ENCODE measurements around the gene PFDN2.

Gene PFDN2

DNA sequence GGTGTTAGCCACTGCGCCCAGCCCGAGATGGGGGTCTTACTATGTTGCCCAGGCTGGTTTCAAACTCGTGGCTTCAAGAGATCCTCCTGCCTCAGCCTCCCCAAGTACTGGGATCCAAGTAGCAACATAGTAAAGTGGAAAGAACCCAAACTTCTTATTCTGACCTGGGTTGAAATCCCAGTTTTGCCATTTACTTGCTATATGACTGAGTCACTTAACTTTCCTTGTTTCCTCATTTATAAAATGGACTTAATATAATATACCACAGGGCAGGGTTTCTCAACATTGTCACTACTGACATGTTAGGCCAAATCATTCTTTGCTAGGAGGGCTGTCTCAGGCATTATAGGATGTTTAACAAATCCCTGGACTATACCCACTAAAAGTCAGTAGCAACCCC lies 6.7 kb downstream of the PFDN2 start:
- Histone ChIP-seq H3K27ac (ENCODE audit: low read length) (no peak overlapping the region), H3K36me3 (replicated peaks; ENCODE audit: low read depth, low read length) (peaks cover 21% of the 10 kb centered on the region), H4K20me1 (ENCODE audit: insufficient read depth, low read length) (peaks cover 44% of the 10 kb centered on the region), H3K9ac (ENCODE audit: low read length) (no peak overlapping the region), H3K4me1 (ENCODE audit: low read length) (peaks cover 13% of the 10 kb centered on the region), H3K9me3 (ENCODE audit: insufficient read depth, low read length) (no peaks in the 10 kb centered on the region), H3K79me2 (ENCODE audit: low read length) (peaks cover 98% of the 10 kb centered on the region), H3K27me3 (ENCODE audit: low read depth, low read length) (no peaks in the 10 kb centered on the region), H3K4me2 (ENCODE audit: low read length) (no peak overlapping the region), H2AFZ (ENCODE audit: low read depth, low read length) (no peak overlapping the region), H3K4me3 (ENCODE audit: low read length) (no peak overlapping the region)
- TF ChIP-seq, protein P1, sequence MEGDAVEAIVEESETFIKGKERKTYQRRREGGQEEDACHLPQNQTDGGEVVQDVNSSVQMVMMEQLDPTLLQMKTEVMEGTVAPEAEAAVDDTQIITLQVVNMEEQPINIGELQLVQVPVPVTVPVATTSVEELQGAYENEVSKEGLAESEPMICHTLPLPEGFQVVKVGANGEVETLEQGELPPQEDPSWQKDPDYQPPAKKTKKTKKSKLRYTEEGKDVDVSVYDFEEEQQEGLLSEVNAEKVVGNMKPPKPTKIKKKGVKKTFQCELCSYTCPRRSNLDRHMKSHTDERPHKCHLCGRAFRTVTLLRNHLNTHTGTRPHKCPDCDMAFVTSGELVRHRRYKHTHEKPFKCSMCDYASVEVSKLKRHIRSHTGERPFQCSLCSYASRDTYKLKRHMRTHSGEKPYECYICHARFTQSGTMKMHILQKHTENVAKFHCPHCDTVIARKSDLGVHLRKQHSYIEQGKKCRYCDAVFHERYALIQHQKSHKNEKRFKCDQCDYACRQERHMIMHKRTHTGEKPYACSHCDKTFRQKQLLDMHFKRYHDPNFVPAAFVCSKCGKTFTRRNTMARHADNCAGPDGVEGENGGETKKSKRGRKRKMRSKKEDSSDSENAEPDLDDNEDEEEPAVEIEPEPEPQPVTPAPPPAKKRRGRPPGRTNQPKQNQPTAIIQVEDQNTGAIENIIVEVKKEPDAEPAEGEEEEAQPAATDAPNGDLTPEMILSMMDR (IDR thresholded peaks at IDR 0.05; ENCODE audit: low read depth, low read length) = no peak
- TF ChIP-seq EZH2phosphoT487 (IDR thresholded peaks at IDR 0.05; ENCODE audit: low read depth) = no peak

DNA sequence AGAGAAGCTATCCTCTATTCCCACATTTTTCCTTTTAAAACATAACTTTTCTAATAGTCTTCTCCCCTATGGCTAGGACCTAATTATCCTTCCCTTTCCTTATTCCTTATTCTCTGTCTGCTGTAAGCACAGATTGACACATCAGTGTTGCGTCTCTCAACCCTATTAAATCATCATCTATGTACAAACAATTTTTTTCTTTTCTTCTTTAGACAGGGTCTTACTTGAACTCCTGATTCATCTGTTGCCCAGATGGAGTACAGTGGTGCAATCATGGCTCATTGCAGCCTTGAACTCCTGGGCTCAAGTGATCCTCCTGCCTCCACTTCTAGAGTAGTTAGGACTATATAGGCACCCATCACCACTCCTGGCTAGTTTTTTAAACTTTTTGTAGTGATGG lies 11.4 kb downstream of the PFDN2 start:
- no peak overlapping the region for H2AFZ ChIP-seq (ENCODE audit: low read depth, low read length)
- no peaks in the 10 kb centered on the region for H3K27me3 ChIP-seq (ENCODE audit: low read depth, low read length)
- peaks cover 87% of the 10 kb centered on the region for H3K79me2 ChIP-seq (ENCODE audit: low read length)
- H3K9me3 ChIP-seq (ENCODE audit: insufficient read depth, low read length) = no peaks in the 10 kb centered on the region
- H3K27ac ChIP-seq (ENCODE audit: low read length) = no peak overlapping the region
- no peak overlapping the region for H3K4me2 ChIP-seq (ENCODE audit: low read length)
- H3K4me1 ChIP-seq (ENCODE audit: low read length) = peaks cover 3% of the 10 kb centered on the region; the same call in 1 of the 2 replicates
- TF ChIP-seq EZH2phosphoT487 (IDR thresholded peaks at IDR 0.05; ENCODE audit: low read depth) = no peak
- TF ChIP-seq, protein P1 (IDR thresholded peaks at IDR 0.05; ENCODE audit: low read depth, low read length) = no peak
- no peak overlapping the region for H3K9ac ChIP-seq (ENCODE audit: low read length)
- peaks cover 10% of the 10 kb centered on the region for H4K20me1 ChIP-seq (ENCODE audit: insufficient read depth, low read length)
- H3K4me3 ChIP-seq (ENCODE audit: low read length) = no peak overlapping the region
- H3K36me3 ChIP-seq (replicated peaks; ENCODE audit: low read depth, low read length) = peaks cover 29% of the 10 kb centered on the region

DNA sequence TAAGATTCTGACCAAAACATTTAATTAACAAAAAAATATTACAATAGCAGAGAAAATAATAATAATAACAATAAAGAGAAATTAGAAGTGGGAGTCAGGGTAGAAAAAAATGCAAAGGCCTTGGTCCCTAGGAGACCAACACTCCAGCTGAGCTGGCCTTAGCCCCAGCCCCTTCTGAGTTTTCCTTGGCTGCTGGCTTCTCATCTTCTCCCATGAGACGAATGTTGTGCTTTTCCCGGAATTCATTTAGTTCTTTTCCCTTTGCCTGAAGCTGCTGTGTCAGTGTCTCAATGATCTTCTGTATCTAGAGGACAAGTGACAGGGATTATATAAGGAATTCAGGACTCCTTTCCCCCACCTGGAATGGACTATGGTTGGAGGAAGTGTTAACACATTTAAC lies 17.3 kb downstream of the PFDN2 start:
- H3K9me3 ChIP-seq (ENCODE audit: insufficient read depth, low read length) = no peaks in the 10 kb centered on the region
- H3K79me2 ChIP-seq (ENCODE audit: low read length) = peaks cover 31% of the 10 kb centered on the region
- H3K9ac ChIP-seq (ENCODE audit: low read length) = no peak overlapping the region
- no peaks in the 10 kb centered on the region for H3K27me3 ChIP-seq (ENCODE audit: low read depth, low read length)
- H3K27ac ChIP-seq (ENCODE audit: low read length) = no peak overlapping the region
- H3K4me3 ChIP-seq (ENCODE audit: low read length) = no peak overlapping the region
- no peaks in the 10 kb centered on the region for H4K20me1 ChIP-seq (ENCODE audit: insufficient read depth, low read length)
- peaks cover 24% of the 10 kb centered on the region for H3K36me3 ChIP-seq (replicated peaks; ENCODE audit: low read depth, low read length)
- H3K4me2 ChIP-seq (ENCODE audit: low read length) = no peak overlapping the region
- no peak overlapping the region for H2AFZ ChIP-seq (ENCODE audit: low read depth, low read length)
- peaks cover 30% of the 10 kb centered on the region for H3K4me1 ChIP-seq (ENCODE audit: low read length)
- TF ChIP-seq, protein P1 (IDR thresholded peaks at IDR 0.05; ENCODE audit: low read depth, low read length) = no peak
- TF ChIP-seq EZH2phosphoT487 (IDR thresholded peaks at IDR 0.05; ENCODE audit: low read depth) = no peak

DNA sequence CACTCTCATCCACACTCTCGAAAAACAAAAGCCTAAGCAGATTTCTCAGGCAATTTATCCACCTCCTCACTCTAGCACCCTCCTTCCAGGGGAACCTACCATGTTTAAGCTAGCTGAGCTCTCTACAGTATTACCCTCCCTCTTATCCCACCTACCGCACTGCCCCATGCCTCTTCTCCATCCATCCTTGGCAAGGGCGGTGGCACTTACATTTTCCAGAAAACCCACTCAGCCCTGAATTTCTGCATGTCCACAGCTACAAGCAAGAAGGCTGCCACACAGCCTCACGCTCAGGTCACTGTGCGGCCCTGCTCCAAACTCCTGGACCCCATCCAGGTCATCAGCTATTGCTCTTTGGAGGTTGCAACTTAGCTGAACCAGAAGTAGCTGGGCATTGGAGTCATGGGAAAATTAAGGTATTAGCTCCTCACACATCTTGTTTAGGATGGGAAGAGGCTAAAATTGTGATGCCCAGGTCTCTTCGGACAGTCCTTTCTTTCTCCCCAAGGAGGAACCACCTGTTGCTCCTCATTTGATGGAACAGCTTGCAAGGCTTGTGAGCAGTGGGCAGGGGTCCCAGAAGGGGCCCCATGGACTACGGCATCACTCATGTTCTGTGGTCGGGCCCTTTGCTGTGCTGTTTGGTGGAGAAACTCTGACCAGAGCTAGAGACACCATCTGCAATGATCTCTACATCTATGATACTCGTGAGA lies 18.6 kb downstream of the PFDN2 start:
- Histone ChIP-seq H3K4me3 (ENCODE audit: low read length) (peak overlapping the region; percentile 81), H3K27me3 (ENCODE audit: low read depth, low read length) (no peaks in the 10 kb centered on the region), H3K4me1 (ENCODE audit: low read length) (peaks cover 40% of the 10 kb centered on the region), H3K4me2 (ENCODE audit: low read length) (peak overlapping the region; percentile 77), H3K9ac (ENCODE audit: low read length) (peak overlapping the region; percentile 71; the same call in 1 of the 2 replicates), H3K27ac (ENCODE audit: low read length) (no peak overlapping the region), H2AFZ (ENCODE audit: low read depth, low read length) (no peak overlapping the region), H4K20me1 (ENCODE audit: insufficient read depth, low read length) (no peaks in the 10 kb centered on the region), H3K79me2 (ENCODE audit: low read length) (peaks cover 18% of the 10 kb centered on the region), H3K9me3 (ENCODE audit: insufficient read depth, low read length) (no peaks in the 10 kb centered on the region), H3K36me3 (replicated peaks; ENCODE audit: low read depth, low read length) (peaks cover 24% of the 10 kb centered on the region)
- TF ChIP-seq EZH2phosphoT487 (IDR thresholded peaks at IDR 0.05; ENCODE audit: low read depth) = no peak
- TF ChIP-seq, protein P1 (IDR thresholded peaks at IDR 0.05; ENCODE audit: low read depth, low read length) = no peak
